Right kidney (tissue), 1 donor: ENCODE measurements around the gene WDR91.

Source experiments
- DNase-seq: peaks from one replicate; pipeline ENCODE4 v3.0.0-alpha.2; 2016

The WDR91 gene

DNA sequence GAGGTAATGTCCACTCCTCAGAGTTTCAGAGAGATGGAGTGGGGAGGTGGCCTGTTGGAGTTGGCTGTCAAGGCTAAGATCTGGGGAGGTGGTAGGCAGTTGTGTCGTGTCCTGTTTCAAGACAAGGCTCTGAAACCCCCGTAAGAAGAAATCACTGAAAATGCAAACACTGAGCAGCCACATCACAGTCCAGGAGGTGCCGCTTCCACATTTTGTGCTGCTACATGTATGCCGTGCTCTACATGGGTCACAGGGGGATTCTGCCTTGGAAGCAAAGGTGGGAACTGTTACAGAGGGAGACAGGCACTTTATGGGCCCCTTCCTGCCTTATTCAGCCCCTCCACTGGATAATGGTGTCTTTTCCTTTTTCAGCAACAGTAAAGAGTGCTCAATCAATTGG is 11.9 kb downstream of the WDR91 start:
- DNase-seq = no peak

- no peak for DNase-seq
Observed at GRCh38 chr7:135197906-135198655, 13.2 kb downstream of the WDR91 start.

DNA sequence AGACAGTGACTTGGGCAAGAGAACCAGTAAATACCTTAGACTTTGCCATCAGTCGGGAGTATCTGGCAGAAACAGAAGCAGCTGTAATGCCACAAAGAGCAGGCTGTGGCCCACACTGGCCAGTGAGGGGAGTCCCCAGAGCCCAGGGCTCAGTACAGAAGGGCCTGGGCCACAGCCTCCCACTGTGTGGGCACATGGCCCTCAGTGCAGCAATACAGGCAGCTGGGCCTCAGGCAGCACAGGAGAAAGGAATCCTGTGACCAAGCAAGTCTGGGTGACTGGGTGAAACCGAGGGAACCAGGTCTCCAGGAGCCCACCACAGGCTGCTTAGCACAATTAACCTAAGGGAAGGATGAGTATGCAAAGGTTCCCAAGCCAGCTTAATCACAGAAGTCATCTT is 14.0 kb downstream of the WDR91 start:
- DNase-seq = no peak

- no peak for DNase-seq
Observed at GRCh38 chr7:135195968-135196629, 15.2 kb downstream of the WDR91 start.

- DNase-seq = no peak
Observed at GRCh38 chr7:135195156-135195555, 16.2 kb downstream of the WDR91 start.

- no peak for DNase-seq
Observed at GRCh38 chr7:135194494-135195095, 16.7 kb downstream of the WDR91 start.

DNA sequence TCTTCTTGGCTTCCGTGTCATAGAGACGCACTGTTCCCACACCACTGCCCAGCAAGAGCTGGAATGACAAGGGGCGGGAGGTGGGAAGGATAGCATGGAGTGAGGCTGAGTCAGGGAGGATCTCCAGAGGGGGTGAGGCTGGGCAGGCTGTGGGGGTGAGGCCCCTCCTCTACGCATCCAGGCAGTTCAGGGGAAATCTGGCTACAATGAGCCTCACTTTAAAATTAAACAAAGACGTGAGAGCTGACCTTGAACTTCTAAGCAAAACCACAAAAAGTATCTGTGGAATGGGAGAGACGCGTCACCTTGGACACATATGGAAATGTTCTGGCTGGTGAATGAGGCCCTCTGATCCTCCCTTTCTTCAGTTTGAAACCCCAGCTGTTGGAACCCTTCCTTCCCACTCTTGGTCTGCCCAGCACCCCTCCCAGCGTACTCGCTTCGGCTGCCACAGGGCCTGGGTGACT is 17.7 kb downstream of the WDR91 start:
- no peak for DNase-seq

- DNase-seq = no peak
Observed at GRCh38 chr7:135192914-135193536, 18.3 kb downstream of the WDR91 start.

GRCh38 chr7:135190703-135191102 is 20.6 kb downstream of the WDR91 start:
- no peak for DNase-seq

GRCh38 chr7:135189961-135190360 is 21.4 kb downstream of the WDR91 start:
- DNase-seq = no peak

GRCh38 chr7:135189221-135189662 is 22.1 kb downstream of the WDR91 start:
- no peak for DNase-seq

DNA sequence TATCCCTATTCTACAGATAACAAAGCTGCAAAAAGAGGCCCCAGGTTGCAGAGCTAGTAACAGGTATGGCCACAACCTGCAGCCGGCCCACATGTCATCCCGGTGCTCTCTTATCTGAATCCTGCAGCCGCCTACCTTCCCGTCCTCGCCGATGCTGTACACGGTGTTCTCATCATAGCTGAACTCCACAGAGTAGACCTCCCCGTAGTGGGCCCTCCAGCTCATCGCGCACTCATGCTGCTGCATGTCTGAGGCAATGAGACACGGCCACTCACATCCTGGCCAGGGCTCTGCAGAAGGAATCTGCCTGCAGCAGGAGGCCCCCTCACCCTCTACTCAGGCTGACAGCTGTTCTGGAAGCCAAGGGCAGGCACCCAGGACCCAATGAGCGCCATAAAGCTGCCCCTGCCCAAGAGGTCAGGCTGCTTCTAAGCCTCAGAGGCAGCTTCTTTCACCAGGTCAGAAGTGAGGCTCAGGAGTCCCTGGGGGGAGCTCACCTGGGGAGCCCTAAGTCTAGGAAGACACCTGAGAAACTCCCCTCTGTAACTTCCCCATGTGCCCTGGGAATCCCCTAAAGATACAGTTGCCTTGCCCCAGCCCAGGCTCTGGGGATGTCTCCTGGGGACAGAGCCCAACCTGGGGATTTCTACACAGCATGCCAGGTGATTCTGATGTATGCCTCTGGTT is 22.9 kb downstream of the WDR91 start:
- no peak for DNase-seq

- no peak for DNase-seq
Observed at GRCh38 chr7:135186841-135187253, 24.5 kb downstream of the WDR91 start.

- DNase-seq = no peak
Observed at GRCh38 chr7:135186261-135186540, 25.1 kb downstream of the WDR91 start.

DNA sequence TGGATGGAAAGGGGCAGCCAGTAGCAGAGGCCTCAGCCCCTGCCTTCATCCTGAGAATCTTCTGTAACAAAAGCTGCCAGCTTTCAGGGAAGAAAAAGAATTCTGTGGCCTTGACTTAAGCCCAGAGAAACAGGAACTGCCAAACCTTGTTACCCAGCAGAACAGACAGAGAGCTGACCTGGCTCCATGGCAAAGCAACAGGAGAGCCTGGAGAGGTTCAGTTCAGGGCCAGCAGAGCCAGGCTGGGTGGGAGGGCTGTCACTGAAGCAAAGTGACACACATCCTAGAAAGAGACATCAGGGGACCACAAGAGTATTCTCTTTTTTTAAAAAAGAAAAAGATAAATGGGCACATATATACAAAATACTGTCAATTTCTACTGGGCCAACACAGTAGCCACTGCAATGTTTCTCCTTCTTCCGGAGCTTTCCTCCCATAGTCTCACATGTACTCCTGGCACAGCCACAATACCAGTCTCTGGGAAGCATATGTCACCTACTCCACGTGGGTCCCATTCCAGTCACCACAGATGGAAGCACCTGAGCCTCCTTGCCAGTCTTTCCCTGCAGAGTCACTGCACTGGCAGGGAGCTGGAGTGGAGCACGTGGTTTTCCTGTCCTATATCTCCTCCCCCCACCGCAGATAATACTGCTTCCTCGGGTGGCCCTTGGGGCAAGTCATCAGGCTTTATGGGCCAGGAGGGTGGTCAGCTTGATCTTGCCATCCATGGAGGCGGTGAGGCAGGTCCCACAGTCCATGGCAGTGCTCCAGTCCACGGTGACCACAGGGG is 25.7 kb downstream of the WDR91 start:
- no peak for DNase-seq

- no peak for DNase-seq
Observed at GRCh38 chr7:135184254-135184841, 27.0 kb downstream of the WDR91 start.

DNA sequence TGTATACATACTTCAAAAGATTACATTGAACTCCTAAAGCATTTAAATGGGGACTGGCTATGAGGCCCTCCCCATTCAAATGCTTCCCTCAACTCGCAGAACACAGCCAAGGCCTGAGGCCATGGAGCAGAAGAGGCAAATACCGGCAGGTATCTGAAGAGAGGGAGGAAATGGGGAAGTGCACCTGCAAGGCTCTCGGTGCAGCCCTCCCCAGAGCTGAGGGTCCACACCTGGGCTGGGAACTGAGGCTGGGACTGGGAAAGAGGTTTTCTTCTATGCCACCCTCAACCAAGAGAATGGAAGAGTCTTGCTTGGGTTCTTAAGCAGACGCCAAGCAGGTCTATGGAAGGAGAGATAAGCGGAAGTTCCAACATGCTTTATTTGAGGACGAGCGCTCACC is 27.8 kb downstream of the WDR91 start:
- no peak for DNase-seq

DNA sequence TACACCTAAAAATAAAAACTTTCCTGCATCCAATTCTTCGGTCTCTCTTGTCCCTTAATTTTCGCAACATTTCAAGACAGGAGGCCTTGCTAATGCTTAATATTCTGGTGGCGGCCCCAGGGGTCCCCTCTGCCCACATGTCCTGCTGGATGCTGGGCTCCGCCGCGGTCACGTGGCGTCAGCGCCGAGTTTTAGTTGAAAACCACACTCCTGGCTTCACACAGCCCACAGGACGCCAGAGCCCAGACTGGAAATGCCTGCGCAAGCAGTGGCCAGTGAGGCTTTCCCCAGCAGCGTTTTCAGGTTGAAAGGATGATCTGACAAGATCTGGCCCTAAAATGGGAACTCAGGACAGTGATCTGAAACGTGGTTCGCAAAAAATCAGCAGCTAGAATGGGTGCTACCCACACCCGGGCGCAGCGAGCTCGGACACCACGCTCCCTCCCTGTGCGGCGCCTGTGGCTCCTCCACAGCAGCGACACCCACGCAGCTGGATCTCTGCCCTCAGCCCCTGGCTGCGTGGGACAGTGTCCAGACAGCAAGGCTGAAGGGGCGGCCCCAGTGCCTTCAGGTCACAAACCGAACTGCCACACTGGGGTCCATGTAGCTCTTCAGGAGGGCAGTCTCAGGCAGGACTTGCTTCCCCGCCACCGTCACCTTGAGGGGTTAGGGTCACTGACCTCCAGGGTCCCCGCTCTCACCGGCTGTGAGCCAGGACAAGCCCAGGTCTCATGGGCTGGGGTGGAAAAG is 29.2 kb downstream of the WDR91 start:
- DNase-seq = no peak

DNA sequence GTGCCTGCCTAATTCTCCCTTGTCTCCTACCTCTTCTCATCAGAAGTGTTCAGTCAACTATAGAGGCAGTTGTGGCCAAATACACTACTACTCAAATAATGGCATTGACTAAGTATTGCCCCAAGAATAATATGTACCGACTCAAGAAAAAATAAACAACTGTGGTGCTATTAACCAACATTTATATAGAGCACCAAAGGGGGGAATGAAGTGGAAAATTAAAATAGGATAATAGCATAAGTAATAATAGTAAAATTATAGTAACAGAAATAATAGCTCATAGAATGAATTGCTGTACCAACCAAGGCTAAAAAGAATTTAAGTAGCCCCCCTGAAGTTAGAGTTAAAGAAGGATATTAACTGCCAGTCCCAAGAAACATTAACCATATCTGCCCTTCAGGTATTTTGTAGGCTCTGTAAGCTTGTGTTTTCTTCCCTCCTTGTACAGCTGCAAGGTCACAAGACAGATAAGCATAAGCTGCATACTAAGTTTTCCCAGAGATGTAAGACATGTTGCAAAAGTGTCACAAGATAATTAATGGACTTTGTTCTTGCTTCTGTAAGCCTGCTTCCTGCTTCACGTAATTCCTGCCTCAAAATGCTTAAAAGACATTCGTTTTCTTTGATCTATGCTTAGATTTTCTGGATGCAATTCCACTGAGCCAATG is 29.9 kb downstream of the WDR91 start:
- no peak for DNase-seq

DNA sequence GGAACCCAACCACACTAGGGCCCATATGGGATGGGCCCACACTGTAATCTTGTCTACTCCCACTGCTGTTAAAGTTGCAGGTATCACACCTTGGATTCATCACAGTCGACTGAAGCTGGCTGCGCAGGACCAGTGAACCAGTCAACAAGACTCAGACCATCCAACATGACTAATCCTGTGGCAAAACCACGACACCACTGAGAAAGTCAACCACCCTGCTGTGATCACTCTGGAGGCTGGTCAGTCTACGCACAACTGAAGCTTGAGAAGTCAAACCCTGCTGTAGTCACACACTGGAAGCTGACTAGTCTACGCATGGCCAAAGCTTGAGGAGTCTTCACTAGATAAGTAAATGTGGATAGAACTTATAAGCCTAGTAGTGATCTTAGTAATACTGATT is 31.2 kb downstream of the WDR91 start:
- DNase-seq = no peak
